HG03342 (cell line): ENCODE measurements around the gene C1orf232.

ENCODE experiments used
- ATAC-seq: cut with Tn5 transposase; IDR thresholded peaks from one replicate; pipeline ENCODE4 v1.9.1; 2021; ENCODE audit warnings: mild to moderate bottlenecking, moderate library complexity; ENCODE audit not compliant: unreplicated experiment

C1orf232 gene

GRCh38 chr1:26125382-26125781 is 43.4 kb downstream of the C1orf232 start:
- no peak for ATAC-seq

- ATAC-seq = no peak
Measured at GRCh38 chr1:26124418-26125331, 44.1 kb downstream of the C1orf232 start.

DNA sequence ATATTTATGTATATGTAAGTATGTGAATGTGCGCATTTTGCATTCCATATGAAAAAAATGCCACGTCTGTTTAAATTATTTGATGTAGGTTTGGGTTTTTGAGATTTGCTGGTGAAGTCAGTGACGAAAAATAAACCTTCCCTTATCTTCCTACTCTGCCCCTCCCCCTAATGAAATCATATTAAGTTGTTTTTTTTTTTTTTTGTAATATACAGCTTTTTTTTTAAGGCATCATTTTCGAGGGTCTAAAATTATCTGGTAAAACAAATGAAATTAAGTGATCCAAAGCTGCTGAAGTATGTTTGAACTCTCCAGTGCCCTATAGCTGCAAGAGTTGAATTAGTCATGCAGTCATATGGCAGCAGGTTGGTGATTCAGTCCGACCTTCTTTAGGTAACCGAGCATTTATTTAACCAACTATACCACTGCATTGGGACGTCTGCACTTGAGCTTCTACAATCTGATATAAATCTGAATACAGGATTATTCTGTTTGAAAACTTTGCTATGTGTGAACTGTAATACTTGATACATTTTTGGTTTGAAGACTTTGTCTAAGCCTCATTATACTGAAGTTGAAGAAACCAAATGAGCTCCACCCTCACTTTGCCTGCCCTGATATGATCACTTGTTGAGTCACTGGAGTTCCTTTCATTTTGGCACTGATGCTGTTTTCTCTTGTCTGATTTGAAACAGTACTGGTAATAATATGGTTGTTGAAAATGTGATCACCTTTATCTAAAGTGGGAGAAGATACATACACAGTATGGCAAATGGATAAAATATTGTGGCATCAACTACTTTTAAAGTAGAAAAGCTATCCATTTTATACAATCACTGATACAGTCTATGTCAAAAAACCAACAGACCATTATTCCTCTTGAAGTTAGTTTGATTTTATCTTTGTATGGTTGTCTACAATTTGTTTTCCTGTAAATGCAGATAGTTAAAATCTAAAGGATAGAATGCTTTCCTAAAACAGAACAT is 45.5 kb downstream of the C1orf232 start:
- ATAC-seq = no peak

DNA sequence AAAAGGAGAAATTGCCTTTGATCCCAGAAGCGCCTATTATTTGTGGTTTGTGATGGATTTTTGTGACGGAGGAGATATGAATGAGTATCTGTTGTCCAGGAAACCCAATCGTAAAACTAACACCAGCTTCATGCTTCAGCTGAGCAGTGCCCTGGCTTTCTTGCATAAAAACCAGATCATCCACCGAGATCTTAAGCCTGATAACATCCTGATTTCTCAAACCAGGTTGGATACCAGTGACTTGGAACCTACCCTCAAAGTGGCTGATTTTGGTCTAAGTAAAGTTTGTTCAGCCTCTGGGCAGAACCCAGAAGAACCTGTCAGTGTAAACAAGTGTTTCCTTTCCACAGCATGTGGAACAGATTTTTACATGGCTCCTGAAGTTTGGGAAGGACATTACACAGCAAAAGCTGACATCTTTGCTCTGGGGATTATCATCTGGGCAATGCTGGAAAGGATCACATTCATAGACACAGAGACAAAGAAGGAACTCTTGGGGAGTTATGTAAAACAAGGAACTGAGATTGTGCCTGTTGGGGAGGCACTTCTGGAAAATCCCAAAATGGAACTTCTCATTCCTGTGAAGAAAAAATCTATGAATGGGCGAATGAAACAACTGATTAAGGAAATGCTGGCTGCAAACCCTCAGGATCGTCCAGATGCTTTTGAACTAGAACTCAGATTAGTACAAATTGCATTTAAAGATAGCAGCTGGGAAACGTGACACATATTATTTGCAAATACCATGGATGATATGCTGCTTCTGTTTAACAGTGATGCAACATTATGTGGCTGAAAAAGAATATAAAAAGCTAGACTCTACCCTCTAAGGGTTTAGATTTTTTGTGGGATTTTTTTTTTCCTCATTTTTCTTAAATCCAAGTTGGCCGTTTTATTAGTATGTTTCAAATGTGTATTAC is 46.6 kb downstream of the C1orf232 start:
- ATAC-seq = no peak

DNA sequence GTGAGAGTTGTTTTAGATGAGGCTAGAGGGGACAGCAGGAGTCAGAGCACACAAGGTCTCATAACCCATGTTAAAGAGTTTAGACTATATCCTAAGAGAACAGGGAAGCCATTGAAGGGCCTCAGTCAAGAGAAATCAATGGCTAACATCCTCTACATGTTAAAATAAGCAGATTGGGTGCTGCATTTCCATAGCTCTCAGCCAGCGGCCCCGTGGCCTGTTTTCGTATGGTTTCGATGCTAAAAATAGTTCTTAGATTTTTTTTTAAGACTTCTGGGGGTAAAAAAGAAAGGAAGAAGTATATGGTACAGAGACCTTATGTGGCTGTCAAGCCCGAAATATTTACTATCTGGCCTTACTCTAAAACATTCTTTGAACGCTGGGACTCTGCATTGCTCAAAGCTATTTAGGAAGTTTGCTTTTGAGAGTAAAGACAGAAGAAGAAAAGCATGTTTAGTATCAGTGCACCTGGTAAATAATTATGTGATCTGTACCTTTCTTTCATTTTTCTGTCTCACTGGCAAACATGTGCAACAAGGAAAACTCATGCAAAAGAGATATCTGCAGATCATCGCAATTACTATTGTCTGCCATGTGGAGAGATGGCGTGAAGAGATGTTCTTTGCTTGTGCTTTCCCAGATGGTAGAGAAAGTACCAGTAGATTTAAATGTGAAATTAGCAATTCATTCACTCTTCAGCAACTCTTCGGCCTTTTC is 48.7 kb downstream of the C1orf232 start:
- no peak for ATAC-seq

DNA sequence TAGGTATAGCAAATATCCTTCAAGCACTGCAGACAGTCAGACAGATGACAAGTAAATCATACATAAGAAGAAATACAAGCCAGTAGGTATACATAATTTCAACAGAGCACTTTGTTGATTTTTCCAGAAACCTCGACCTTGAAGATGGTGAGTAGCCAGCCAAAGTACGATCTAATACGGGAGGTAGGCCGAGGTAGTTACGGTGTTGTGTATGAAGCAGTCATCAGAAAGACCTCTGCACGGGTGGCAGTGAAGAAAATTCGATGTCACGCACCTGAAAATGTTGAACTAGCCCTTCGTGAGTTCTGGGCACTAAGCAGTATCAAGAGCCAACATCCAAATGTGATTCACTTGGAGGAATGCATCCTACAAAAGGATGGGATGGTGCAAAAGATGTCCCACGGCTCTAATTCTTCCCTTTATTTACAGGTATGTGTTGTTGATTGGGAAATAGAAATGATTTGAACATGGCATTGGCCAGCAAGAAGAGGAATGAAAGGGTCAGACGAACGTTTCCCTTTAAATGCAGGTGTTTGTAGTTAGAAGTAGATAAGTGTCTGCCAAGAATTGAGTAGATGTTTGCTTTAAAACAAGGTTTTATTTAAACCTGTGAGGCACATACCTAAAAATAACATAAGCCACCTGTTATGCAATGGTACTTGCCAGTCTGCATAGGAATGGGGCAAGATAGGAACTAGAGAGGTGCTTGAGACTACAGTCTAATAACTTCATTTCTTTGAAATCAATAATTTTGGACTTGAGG is 54.4 kb downstream of the C1orf232 start:
- no peak for ATAC-seq
